HFF-Myc (cell line): ENCODE measurements around the gene SLC2A13.

Experiments used
- DNase-seq: peaks from one replicate; pipeline ENCODE4 v3.0.0-alpha.2; 2011; ENCODE audit warnings: low read depth; ENCODE audit errors: extremely low read depth
- H3K4me3 ChIP-seq: replicated peaks from 2 replicates; pipeline ENCODE4 v1.5.1; 2011; ENCODE audit warnings: low read depth, mild to moderate bottlenecking, control low read depth, low read length
- CTCF ChIP-seq: IDR thresholded peaks from 2 replicates; pipeline ENCODE4 v1.5.1; 2012; ENCODE audit warnings: mild to moderate bottlenecking, low read depth, low read length, control low read depth; ENCODE audit errors: missing control alignments

Gene SLC2A13

DNA sequence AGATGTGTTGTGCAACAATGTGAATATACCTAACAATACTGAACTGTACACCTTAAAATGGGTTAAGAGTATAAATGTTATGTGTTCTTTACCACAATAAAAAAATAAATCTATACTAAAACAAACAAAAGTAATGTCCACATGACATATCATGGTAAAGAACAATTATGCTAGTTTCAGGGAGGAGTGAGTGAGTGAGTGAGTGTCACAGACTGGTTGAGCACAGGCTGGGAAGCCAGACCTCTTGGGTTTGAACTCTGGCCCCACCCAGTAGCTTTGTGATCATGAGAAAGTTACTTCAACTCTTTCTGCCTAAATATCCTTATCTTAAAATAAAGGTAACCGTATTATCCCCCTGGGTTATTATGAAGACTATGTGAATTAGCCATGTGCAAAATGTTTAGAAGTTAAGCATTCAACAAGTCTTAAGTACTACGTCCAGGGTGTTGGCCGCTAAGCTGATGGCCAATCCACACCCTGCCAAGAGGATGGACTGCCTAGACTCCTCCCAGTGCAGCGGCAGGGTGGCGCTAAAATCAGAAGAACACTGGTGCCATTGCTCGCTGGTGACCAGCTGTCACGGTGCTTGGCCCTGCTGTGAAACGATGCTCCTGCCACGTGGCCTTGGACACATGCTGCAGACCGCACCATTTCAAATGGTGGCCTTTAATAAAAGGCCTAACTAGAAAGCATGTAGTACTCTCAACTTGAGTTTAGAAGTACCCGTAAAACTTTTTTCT lies 7.3 kb downstream of the SLC2A13 start:
- no peak overlapping the region for H3K4me3 ChIP-seq
- no peak for DNase-seq
- TF ChIP-seq CTCF, result no peak

DNA sequence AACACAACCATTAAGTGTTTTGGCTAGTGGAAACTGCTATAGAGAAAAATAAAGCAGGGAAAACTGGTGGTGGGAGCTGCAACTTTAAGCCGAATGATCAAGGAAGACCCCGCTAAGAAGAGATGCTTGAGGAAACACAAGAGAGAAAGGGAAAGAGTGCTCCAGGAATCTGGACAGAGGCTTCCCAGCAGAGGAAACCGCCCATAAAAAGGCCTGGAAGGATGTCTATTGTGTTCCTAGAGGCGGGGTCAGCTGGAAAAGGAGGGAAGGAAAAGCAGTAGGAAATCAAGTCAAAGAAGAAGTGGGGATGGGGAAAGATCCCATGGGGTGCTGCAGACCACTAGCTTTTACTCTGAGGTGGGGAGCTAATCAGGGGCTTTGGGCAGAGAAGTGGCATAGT lies 12.4 kb downstream of the SLC2A13 start:
- no peak for TF ChIP-seq CTCF
- DNase-seq, result no peak
- H3K4me3 ChIP-seq, result no peak overlapping the region

DNA sequence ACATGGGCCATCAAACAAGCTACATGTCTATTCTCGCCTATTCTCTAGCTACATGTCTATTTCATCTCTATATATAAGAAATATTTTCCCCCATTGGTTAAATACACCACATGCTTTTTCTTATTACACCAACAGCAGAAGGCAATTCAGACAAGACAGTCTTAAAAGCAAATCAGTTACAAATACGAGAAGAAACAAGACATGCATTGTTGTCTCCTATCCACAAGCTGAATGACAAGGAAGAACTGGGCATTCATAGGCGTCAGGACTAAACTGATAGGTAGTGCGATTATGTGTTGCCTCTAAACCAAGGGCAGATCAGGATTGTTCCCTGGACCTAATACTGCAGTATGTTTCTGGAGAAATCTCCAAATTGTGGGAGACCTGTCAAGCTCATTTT lies 19.4 kb downstream of the SLC2A13 start:
- H3K4me3 ChIP-seq, result no peak overlapping the region
- no peak for TF ChIP-seq CTCF
- no peak for DNase-seq

DNA sequence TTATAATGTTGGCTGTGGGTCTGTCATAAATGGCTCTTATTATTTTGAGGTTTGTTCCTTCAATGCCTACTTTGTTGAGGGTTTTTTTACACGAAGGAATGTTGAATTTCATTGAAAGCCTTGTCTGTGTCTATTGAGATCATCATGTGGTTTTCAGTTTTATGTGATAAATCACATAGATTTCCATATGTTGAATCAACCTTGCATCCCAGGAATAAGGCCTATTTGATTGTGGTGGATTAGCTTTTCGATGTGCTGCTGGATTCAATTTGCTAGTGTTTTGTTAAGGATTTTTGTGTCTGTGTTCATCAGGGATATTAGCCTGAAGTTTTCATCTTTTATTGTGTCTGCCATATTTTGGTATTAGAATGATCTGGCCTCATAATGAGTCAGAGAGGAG lies 27.6 kb downstream of the SLC2A13 start:
- no peak for TF ChIP-seq CTCF
- H3K4me3 ChIP-seq, result no peak overlapping the region
- DNase-seq, result no peak

- H3K4me3 ChIP-seq, result no peak overlapping the region
- TF ChIP-seq CTCF, result no peak
- DNase-seq, result no peak
Observed at GRCh38 chr12:40075458-40075857, 30.4 kb downstream of the SLC2A13 start.

DNA sequence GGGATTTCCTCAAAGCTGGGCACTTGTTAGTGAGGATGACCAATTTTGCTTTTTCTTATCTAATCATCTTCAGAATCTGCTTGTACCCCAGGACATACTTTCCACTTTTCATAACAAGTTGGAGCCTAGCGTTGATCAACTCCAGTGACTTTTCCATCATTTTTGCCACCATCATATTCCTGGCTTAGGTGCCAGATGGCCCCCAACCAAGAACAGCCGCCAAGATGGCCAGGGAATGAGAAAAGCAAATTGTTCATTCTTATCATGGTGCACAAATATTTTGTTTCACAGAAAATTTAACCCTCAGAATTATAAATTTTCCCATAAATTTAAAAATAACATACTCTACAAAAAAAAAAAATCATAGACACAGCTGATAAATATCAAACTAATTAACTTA lies 37.5 kb downstream of the SLC2A13 start:
- H3K4me3 ChIP-seq, result no peak overlapping the region
- no peak for DNase-seq
- no peak for TF ChIP-seq CTCF

DNA sequence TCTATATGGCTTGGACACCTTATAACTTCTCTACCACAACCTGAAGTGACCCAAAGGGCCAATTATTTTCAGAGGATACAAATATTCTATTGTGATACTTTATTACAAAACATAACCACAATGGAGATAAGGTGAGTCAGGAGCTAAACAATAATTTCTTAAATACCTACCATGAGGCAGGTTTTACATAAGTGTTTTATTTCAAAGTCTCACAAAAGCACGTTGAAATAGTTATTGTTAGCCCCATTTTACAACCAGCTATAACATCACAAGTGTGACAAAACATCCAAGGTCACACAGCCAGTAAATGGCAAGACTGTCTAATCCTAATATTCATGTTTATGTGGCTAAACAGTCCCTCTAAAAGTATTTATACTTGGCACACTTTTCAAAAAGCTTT lies 40.2 kb downstream of the SLC2A13 start:
- no peak overlapping the region for H3K4me3 ChIP-seq
- no peak for TF ChIP-seq CTCF

More for the DNA sequence above, 40.2 kb downstream of the SLC2A13 start:
- no peak for DNase-seq
